HG02852 (cell line): ENCODE results near the gene GH2.
"Not testable (repeated sequence)": the region's sequence is repeated elsewhere in the genome, so short reads cannot be mapped to it uniquely, and the experiment has no call there.

Experiments used
- ATAC-seq: cut with Tn5 transposase; IDR thresholded peaks from one replicate; pipeline ENCODE4 v1.9.1; 2021; ENCODE audit warnings: mild to moderate bottlenecking, moderate library complexity; ENCODE audit not compliant: unreplicated experiment

GH2 gene

GRCh38 chr17:63911657-63912100, 29.9 kb upstream of the GH2 start:
- ATAC-seq, result no peak

GRCh38 chr17:63911041-63911635, 29.4 kb upstream of the GH2 start, which contains the start of gene CSHL1:
Gene CSHL1, minus strand, starts transcription at chr17:63911258. Its CDS starts 62 bp downstream, at chr17:63911196.
- no peak for ATAC-seq

GRCh38 chr17:63910096-63910495, 28.4 kb upstream of the GH2 start:
- no peak for ATAC-seq

- not testable (repeated sequence) for ATAC-seq
These were observed 27.8 kb upstream of the GH2 start for GRCh38 chr17:63909586-63909985.

- not testable (repeated sequence) for ATAC-seq
These were observed 25.5 kb upstream of the GH2 start for GRCh38 chr17:63907161-63907778.

- ATAC-seq, result not testable (repeated sequence)
These were observed 23.1 kb upstream of the GH2 start for GRCh38 chr17:63904796-63905195.

- ATAC-seq, result not testable (repeated sequence)
These were observed 22.1 kb upstream of the GH2 start for GRCh38 chr17:63903787-63904201.

- ATAC-seq, result not testable (repeated sequence)
These were observed 20.2 kb upstream of the GH2 start for GRCh38 chr17:63901971-63902370.

GRCh38 chr17:63898899-63899798, 17.4 kb upstream of the GH2 start:
- ATAC-seq, result not testable (repeated sequence)

GRCh38 chr17:63896524-63897354, 15.0 kb upstream of the GH2 start, which contains the start of gene CSH1:
Gene CSH1, minus strand, starts transcription at chr17:63896574. Its CDS starts 63 bp downstream, at chr17:63896511.
- ATAC-seq, result not testable (repeated sequence)

GRCh38 chr17:63894821-63895220, 13.1 kb upstream of the GH2 start:
- ATAC-seq, result not testable (repeated sequence)

- ATAC-seq, result not testable (repeated sequence)
These were observed 12.3 kb upstream of the GH2 start for GRCh38 chr17:63894021-63894420.

- not testable (repeated sequence) for ATAC-seq
These were observed 10.7 kb upstream of the GH2 start for GRCh38 chr17:63892316-63893037.

GRCh38 chr17:63889026-63889848, 7.5 kb upstream of the GH2 start:
- ATAC-seq, result not testable (repeated sequence)

GRCh38 chr17:63885119-63885518, 3.4 kb upstream of the GH2 start:
- not testable (repeated sequence) for ATAC-seq

- ATAC-seq, result not testable (repeated sequence)
These were observed 932 bp upstream of the GH2 start for GRCh38 chr17:63882626-63883126.

- not testable (repeated sequence) for ATAC-seq
These were observed 407 bp downstream of the GH2 start for GRCh38 chr17:63881337-63881736.

- no peak for ATAC-seq
These were observed 1.0 kb downstream of the GH2 start for GRCh38 chr17:63880706-63881105.

- not testable (repeated sequence) for ATAC-seq
These were observed 3.3 kb downstream of the GH2 start for GRCh38 chr17:63878413-63878812.
